Natural killer cell (primary cell): ENCODE data around the gene PDE6A. TPM values are rescaled to one million over a fixed set of nuclear protein-coding genes. Genes with fewer than 3 reads are reported as not detected.

ENCODE experiments used
- ATAC-seq, 3 donors: fragments of 150-1000 bp in 2 of 3; fragments of 200-7000 bp in 1 of 3; cut with Tn5 transposase; 1 replicate in 1 of 3; 2 replicates in 2 of 3; pipeline ENCODE4 v1.10.0; 2021; ENCODE audit warnings: mild to moderate bottlenecking in 2 of 3, moderate library complexity in 2 of 3
- DNase-seq, 2 donors: peaks; one replicate each; pipeline versions ENCODE4 v3.0.0 to v3.0.0-alpha.2; 2013 to 2021; ENCODE audit warnings: mixed read lengths in 1 of 2
- H3K27ac ChIP-seq: one replicate; pipeline ENCODE4 v1.5.1; 2013; ENCODE audit warnings: mild to moderate bottlenecking, low read length
- H3K27me3 ChIP-seq: one replicate; pipeline ENCODE4 v1.6.1; 2013; ENCODE audit warnings: low read length; ENCODE audit not compliant: control insufficient read depth, insufficient read depth
- H3K36me3 ChIP-seq: one replicate; pipeline ENCODE4 v1.6.1; 2013; ENCODE audit warnings: low read length; ENCODE audit not compliant: control insufficient read depth, insufficient read depth
- H3K4me1 ChIP-seq: one replicate; pipeline ENCODE4 v1.6.1; 2013; ENCODE audit warnings: low read length; ENCODE audit not compliant: control insufficient read depth, insufficient read depth
- H3K4me3 ChIP-seq: one replicate; pipeline ENCODE4 v1.5.1; 2013; ENCODE audit warnings: low read length
- H3K9me3 ChIP-seq: one replicate; pipeline ENCODE4 v1.6.1; 2013; ENCODE audit warnings: low read length; ENCODE audit not compliant: control insufficient read depth, insufficient read depth
- H3K27ac Mint-ChIP-seq, 2 donors: one replicate each; pipeline ENCODE4 v1.8.0; 2022; ENCODE audit warnings: mild to moderate bottlenecking in 2 of 2, mixed read lengths in 2 of 2, moderate library complexity in 1 of 2
- H3K27me3 Mint-ChIP-seq, 2 donors: one replicate each; pipeline ENCODE4 v1.8.0; 2022; ENCODE audit warnings: low read depth in 2 of 2, mixed read lengths in 2 of 2
- H3K36me3 Mint-ChIP-seq: one replicate; pipeline ENCODE4 v1.8.0; 2022; ENCODE audit warnings: mixed read lengths
- H3K4me1 Mint-ChIP-seq, 2 donors: one replicate each; pipeline ENCODE4 v1.8.0; 2022; ENCODE audit warnings: mixed read lengths in 2 of 2
- H3K4me3 Mint-ChIP-seq: one replicate; pipeline ENCODE4 v1.8.0; 2022; ENCODE audit warnings: mild to moderate bottlenecking, moderate library complexity, mixed read lengths
- H3K9me3 Mint-ChIP-seq, 2 donors: one replicate each; pipeline ENCODE4 v1.8.0; 2022; ENCODE audit warnings: mixed read lengths in 2 of 2
- WGBS: methylation state at CpG from one replicate; pipeline ENCODE4 v1.1.7; 2013; ENCODE audit warnings: missing lambda C conversion rate; ENCODE audit not compliant: insufficient coverage; 5-methylcytosine and 5-hydroxymethylcytosine counted together
- intact Hi-C: fragments of 100-400 bp; cut with micrococcal nuclease; formaldehyde crosslinking; loops from one replicate; pipeline ENCODE4 v1.14.2; 2022
- total RNA-seq, 4 donors: library from RNA; stranded (reverse); fragments of 120-200 nt in 1 of 4; gene quantifications; one replicate each; pipeline versions ENCODE4 v1.2.3 to v1.2.4, GENCODE V29; 2013 to 2022
- TF ChIP-seq, protein P1 (sequence below): fragments of 200-600 bp; IDR thresholded peaks from one replicate; pipeline ENCODE4 v1.8.0; 2022; ENCODE audit warnings: antibody characterized with exemption

Gene PDE6A
- not detected for total RNA-seq
- not detected for total RNA-seq (2013)

DNA sequence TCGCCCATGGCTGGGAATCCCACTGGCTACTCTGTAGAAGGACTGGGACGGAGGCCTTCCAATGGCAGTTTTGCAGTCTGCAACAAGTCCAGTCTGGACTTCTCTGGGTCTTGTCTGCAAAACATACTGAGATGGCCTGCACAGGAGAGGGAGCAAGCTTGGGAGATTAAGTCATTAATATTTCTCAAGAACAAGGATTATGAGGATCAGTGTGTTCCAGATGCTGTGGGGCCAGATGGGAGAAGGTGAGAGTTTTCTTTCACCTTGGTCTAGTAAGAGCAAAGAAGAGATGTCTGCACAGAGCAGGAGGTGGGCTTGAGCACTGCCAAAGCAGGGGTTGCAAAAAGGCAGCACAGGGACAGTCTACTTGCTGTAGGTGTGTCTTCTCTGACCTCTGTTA, at the start of gene PDE6A:
Gene PDE6A, minus strand, starts transcription at position 128 of the 400 bp plus-strand sequence. Its CDS starts 120 bp downstream, at position 8.
- ATAC-seq (no peak), DNase-seq (no peak)
- TF ChIP-seq, protein P1, sequence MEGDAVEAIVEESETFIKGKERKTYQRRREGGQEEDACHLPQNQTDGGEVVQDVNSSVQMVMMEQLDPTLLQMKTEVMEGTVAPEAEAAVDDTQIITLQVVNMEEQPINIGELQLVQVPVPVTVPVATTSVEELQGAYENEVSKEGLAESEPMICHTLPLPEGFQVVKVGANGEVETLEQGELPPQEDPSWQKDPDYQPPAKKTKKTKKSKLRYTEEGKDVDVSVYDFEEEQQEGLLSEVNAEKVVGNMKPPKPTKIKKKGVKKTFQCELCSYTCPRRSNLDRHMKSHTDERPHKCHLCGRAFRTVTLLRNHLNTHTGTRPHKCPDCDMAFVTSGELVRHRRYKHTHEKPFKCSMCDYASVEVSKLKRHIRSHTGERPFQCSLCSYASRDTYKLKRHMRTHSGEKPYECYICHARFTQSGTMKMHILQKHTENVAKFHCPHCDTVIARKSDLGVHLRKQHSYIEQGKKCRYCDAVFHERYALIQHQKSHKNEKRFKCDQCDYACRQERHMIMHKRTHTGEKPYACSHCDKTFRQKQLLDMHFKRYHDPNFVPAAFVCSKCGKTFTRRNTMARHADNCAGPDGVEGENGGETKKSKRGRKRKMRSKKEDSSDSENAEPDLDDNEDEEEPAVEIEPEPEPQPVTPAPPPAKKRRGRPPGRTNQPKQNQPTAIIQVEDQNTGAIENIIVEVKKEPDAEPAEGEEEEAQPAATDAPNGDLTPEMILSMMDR: no peak
- Histone ChIP-seq H3K4me1 (no peaks in the 10 kb centered on the region), H3K36me3 (no peaks in the 10 kb centered on the region), H3K27me3 (no peaks in the 10 kb centered on the region), H3K4me3 (no peak within 1 kb of the TSS), H3K27ac (no peak within 1 kb of the TSS), H3K9me3 (no peaks in the 10 kb centered on the region)
- Mint-ChIP-seq H3K4me1 (no peaks in the 10 kb centered on the region), H3K9me3 (no peaks in the 10 kb centered on the region), H3K36me3 (no peaks in the 10 kb centered on the region), H3K27me3 (peaks cover 18 to 39% of the 10 kb centered on the region in 2 donors), H3K27ac (no peak within 1 kb of the TSS), H3K4me3 (no peak within 1 kb of the TSS)
- intact Hi-C loops: no loop called here
- 80% methylated on average over 2 of the region's 2 CpGs for WGBS

DNA sequence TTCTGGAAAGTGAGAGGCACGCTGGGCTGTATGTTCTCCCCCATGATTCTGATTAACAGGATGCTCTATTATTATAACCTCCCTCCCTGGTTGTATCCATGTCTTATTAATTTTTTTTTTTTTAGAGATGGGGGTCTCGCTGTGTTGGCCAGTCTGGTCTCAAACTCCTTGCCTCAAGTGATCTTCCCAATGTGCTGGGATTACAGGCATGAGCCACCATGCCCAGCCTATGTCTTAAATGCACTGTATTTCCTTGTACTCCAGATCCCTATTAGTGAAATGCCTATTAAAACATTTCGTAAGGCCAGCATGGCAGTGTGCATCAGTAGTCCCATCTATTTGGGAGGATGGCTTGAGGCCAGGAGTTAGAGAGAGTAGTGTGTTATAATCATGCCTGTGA, 48.9 kb upstream of the PDE6A start:
- Histone ChIP-seq H3K36me3 (peaks cover 5% of the 10 kb centered on the region), H3K4me3 (no peak overlapping the region), H3K9me3 (no peaks in the 10 kb centered on the region), H3K27ac (no peak overlapping the region), H3K4me1 (no peaks in the 10 kb centered on the region), H3K27me3 (no peaks in the 10 kb centered on the region)
- no peaks in the 10 kb centered on the region for H3K9me3 Mint-ChIP-seq
- DNase-seq (no peak), ATAC-seq (no peak)
- 93% methylated on average over 3 of the region's 3 CpGs for WGBS
- no peaks in the 10 kb centered on the region for H3K27me3 Mint-ChIP-seq
- no peaks in the 10 kb centered on the region for H3K4me1 Mint-ChIP-seq
- no peaks in the 10 kb centered on the region for H3K36me3 Mint-ChIP-seq
- no peak overlapping the region for H3K27ac Mint-ChIP-seq
- H3K4me3 Mint-ChIP-seq: no peak overlapping the region
- intact Hi-C loops: no loop called here
- TF ChIP-seq, protein P1: no peak

DNA sequence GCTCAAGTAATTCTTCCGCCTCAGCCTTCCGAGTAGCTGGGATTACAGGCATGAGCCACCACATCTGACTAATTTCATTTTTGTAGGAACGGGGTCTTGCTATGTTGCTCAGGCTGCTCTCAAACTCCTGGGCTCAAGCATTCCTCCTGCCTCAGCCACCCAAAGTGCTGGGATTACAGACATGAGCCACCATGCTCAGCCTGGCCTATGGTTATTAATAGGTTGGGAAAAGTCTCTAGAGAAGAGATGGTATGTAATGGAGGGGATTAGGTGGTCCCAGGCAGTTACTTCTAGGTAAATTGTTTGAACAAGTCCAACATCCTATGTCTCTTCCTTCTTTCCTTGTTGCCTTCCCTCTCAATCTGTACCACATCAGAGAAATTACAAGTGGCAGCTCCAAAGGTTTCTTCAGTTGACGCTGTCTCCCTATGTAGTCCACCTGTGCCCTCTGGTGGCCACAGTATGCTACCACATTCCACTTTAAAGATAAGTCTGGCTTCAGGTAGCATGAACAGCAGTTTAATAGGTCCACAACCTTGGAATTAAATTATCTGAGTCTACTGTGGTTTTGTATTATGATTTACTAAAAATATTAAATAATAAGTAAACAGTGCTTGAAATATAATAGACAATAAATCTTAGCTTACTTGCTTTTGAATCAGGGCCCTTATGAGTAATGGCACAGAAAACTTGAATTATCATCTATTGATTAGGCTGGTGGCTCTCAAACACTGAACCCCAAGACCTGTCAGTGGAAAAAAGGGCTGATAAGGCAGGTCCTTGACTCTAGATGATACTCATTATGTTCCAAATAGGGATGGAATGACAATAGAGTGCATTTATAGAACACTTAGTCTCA, 46.2 kb upstream of the PDE6A start:
- Mint-ChIP-seq H3K27me3 (no peaks in the 10 kb centered on the region), H3K36me3 (no peaks in the 10 kb centered on the region), H3K9me3 (no peaks in the 10 kb centered on the region), H3K4me3 (no peak overlapping the region), H3K4me1 (no peaks in the 10 kb centered on the region), H3K27ac (no peak overlapping the region)
- TF ChIP-seq, protein P1: peak; percentile 92
- ATAC-seq (peak; percentile 84 to 100 (median 98)), DNase-seq (peak; percentile 48 to 85)
- intact Hi-C loops: loop anchor here (1.0 to 2.0 kb wide), 2 partner anchors 156 to 354 kb away; no protein-coding TSS in a partner anchor
- H3K9me3 ChIP-seq: no peaks in the 10 kb centered on the region
- no peaks in the 10 kb centered on the region for H3K4me1 ChIP-seq
- no peaks in the 10 kb centered on the region for H3K27me3 ChIP-seq
- H3K27ac ChIP-seq: no peak overlapping the region
- WGBS: 74% methylated on average over 4 of the region's 4 CpGs
- peaks cover 5% of the 10 kb centered on the region for H3K36me3 ChIP-seq
- H3K4me3 ChIP-seq: no peak overlapping the region
